ENCODE results near the gene PTPN20.

PTPN20 gene

GRCh38 chr10:47022311-47023131 is 111.3 kb downstream of the PTPN20 start:
- no peak for DNase-seq (ENCODE audit: low read depth)

- DNase-seq (ENCODE audit: low read depth) = no peak
Observed at GRCh38 chr10:47023237-47024045, 112.2 kb downstream of the PTPN20 start.

GRCh38 chr10:47024046-47024322 is 112.8 kb downstream of the PTPN20 start:
- no peak for DNase-seq (ENCODE audit: low read depth)

GRCh38 chr10:47024399-47025252 is 113.4 kb downstream of the PTPN20 start:
- DNase-seq (ENCODE audit: low read depth) = no peak

GRCh38 chr10:47025253-47025539 is 114.0 kb downstream of the PTPN20 start:
- DNase-seq (ENCODE audit: low read depth) = no peak

- DNase-seq (ENCODE audit: low read depth) = no peak
Observed at GRCh38 chr10:47025540-47026300, 114.5 kb downstream of the PTPN20 start.

GRCh38 chr10:47026301-47027107 is 115.3 kb downstream of the PTPN20 start:
- DNase-seq (ENCODE audit: low read depth) = no peak

GRCh38 chr10:47027108-47027783 is 116.0 kb downstream of the PTPN20 start:
- no peak for DNase-seq (ENCODE audit: low read depth)

GRCh38 chr10:47027784-47028260 is 116.6 kb downstream of the PTPN20 start:
- no peak for DNase-seq (ENCODE audit: low read depth)

- DNase-seq (ENCODE audit: low read depth) = no peak
Observed at GRCh38 chr10:47028466-47028865, 117.2 kb downstream of the PTPN20 start.

GRCh38 chr10:47029181-47030009 is 118.2 kb downstream of the PTPN20 start:
- DNase-seq (ENCODE audit: low read depth) = no peak

GRCh38 chr10:47030191-47030703 is 119.0 kb downstream of the PTPN20 start:
- no peak for DNase-seq (ENCODE audit: low read depth)

- no peak for DNase-seq (ENCODE audit: low read depth)
Observed at GRCh38 chr10:47031211-47031900, 120.1 kb downstream of the PTPN20 start.

- DNase-seq (ENCODE audit: low read depth) = no peak
Observed at GRCh38 chr10:47031901-47032465, 120.8 kb downstream of the PTPN20 start.

GRCh38 chr10:47033081-47033480 is 121.9 kb downstream of the PTPN20 start:
- DNase-seq (ENCODE audit: low read depth) = no peak

GRCh38 chr10:47033541-47034270 is 122.5 kb downstream of the PTPN20 start:
- DNase-seq (ENCODE audit: low read depth) = no peak

- no peak for DNase-seq (ENCODE audit: low read depth)
Observed at GRCh38 chr10:47034441-47035051, 123.3 kb downstream of the PTPN20 start.
